Ascending aorta (tissue), 2 donors: ENCODE results near the gene NTRK1. TPM values are rescaled to one million over a fixed set of nuclear protein-coding genes. Genes with fewer than 3 reads are reported as not detected.

Source experiments
- DNase-seq, 2 donors: peaks; one replicate each; pipeline ENCODE4 v3.0.0-alpha.2; 2019; ENCODE audit warnings: low spot score in 2 of 2
- H3K27ac ChIP-seq, 2 donors: fragments of 200-600 bp; sonication (generic); one replicate each; pipeline ENCODE4 v1.5.1; 2016 to 2017; ENCODE audit warnings: mild to moderate bottlenecking in 1 of 2
- H3K27me3 ChIP-seq: fragments of 200-600 bp; sonication (generic); one replicate; pipeline ENCODE4 v1.5.1; 2017
- H3K36me3 ChIP-seq, 2 donors: fragments of 200-600 bp; sonication (generic); one replicate each; pipeline ENCODE4 v1.5.1; 2016
- H3K4me1 ChIP-seq, 2 donors: fragments of 200-600 bp; sonication (generic); one replicate each; pipeline ENCODE4 v1.5.1; 2016 to 2017; ENCODE audit warnings: mild to moderate bottlenecking in 1 of 2
- H3K4me3 ChIP-seq, 2 donors: fragments of 200-600 bp; sonication (generic); one replicate each; pipeline ENCODE4 v1.5.1; 2016 to 2017; ENCODE audit warnings: mild to moderate bottlenecking in 1 of 2
- H3K9me3 ChIP-seq, 2 donors: fragments of 200-600 bp; sonication (generic); one replicate each; pipeline ENCODE4 v1.5.1; 2016
- intact Hi-C: fragments of 100-400 bp; cut with DNase I; formaldehyde crosslinking; loops from one replicate; pipeline ENCODE4 v1.15.1; 2023
- total RNA-seq: library from RNA; depleted of rRNA; stranded (reverse); fragments of >200 nt; gene quantifications from one replicate; pipeline ENCODE4 v1.1.0, GENCODE V29; 2016
- TF ChIP-seq, protein P1 (sequence below), 3 experiments: fragments of 200-600 bp in 2 of 3; fragments of 450-650 bp in 1 of 3; sonication (generic) in 2 of 3; IDR thresholded peaks; one replicate each; pipeline ENCODE4 v1.5.1; 2016 to 2019; ENCODE audit warnings: antibody characterized with exemption in 3 of 3, mild to moderate bottlenecking in 1 of 3, moderate library complexity in 1 of 3

Gene NTRK1
- total RNA-seq, 1 donor from 2014 or later, result not detected

DNA sequence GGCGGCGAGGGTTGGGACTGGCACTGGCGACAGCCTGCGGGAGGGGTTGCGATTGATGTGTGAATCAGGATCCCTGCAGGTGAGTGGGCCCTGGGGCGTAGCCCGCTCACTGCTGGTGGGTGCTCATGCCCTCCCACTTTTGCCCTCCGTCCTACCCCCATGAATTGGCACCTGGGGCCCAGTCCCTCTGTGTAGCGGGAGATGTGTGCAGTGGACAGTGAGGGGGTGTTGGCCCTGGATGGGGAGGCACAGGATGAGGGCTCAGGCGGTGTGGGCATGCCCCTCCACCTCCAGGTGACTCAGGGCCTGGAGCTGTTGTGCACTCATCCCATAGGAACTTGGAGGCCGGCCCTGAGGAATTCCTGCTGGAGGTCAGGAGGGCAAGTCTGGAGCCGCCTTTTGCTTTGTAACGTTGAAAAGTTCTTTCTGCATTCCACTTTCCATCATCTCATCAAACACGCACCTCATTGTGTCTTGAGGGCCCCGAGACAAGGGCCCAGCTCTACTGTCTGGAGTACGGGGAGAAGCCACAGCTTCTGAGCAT, 35.9 kb downstream of the NTRK1 start:
- Histone ChIP-seq H3K4me1 (peaks cover 6 to 27% of the 10 kb centered on the region in 2 donors), H3K36me3 (no peaks in the 10 kb centered on the region), H3K4me3 (peak overlapping the region in 1 of 2 donors; percentile 70), H3K9me3 (no peaks in the 10 kb centered on the region), H3K27me3 (no peaks in the 10 kb centered on the region), H3K27ac (peak overlapping the region; percentile 62 to 94)
- intact Hi-C loops, result loop anchor here (10.0 kb wide), 1 partner anchor 202 kb away; no protein-coding TSS in a partner anchor
- TF ChIP-seq, protein P1, sequence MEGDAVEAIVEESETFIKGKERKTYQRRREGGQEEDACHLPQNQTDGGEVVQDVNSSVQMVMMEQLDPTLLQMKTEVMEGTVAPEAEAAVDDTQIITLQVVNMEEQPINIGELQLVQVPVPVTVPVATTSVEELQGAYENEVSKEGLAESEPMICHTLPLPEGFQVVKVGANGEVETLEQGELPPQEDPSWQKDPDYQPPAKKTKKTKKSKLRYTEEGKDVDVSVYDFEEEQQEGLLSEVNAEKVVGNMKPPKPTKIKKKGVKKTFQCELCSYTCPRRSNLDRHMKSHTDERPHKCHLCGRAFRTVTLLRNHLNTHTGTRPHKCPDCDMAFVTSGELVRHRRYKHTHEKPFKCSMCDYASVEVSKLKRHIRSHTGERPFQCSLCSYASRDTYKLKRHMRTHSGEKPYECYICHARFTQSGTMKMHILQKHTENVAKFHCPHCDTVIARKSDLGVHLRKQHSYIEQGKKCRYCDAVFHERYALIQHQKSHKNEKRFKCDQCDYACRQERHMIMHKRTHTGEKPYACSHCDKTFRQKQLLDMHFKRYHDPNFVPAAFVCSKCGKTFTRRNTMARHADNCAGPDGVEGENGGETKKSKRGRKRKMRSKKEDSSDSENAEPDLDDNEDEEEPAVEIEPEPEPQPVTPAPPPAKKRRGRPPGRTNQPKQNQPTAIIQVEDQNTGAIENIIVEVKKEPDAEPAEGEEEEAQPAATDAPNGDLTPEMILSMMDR (IDR thresholded peaks at IDR 0.05), result no peak
- peak in 1 of 2 donors; percentile 75 for DNase-seq

DNA sequence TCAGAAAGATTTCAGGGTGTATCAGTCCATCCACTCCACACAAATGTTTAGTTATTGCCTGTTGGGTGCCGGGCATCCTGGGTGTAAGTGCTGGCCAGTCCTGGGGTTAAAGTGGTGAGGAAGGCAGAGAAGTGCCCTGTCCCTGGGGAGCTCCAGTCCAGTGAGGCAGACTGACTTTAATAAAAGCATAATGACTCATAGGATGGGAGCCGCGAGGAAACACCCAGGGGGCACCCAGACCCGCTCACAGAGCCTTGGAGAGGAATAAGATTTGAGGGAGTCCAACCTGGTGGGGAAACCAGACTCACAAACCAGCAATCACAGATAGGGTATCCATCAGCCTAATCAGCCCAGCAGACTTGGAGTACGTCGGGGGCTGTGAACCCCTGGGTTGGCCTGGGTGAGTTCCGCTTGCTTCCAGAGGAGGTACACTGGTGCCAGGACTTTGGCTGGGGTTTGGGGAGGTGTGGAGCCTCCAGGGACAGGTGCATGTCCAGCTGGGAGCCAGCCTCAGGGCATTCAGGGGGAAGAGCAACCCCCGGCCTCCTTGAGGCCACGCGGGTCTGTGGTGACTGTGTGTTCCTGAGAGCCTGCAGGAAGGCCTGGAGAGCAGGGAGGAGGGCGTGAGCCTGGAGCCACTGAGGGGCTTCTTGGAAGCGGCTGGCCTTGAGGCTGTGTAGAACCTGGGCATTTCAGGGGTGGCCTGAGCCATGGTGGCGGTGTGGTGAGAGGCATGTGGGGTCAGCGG, 36.6 kb downstream of the NTRK1 start:
- Histone ChIP-seq H3K9me3 (no peaks in the 10 kb centered on the region), H3K27ac (peak overlapping the region; percentile 62 to 94), H3K4me3 (peak overlapping the region in 1 of 2 donors; percentile 11), H3K36me3 (no peaks in the 10 kb centered on the region), H3K4me1 (peaks cover 6 to 27% of the 10 kb centered on the region in 2 donors), H3K27me3 (no peaks in the 10 kb centered on the region)
- no peak for DNase-seq
- TF ChIP-seq, protein P1 (IDR thresholded peaks at IDR 0.05), result no peak
- intact Hi-C loops, result loop anchor here (10.0 kb wide), 1 partner anchor 202 kb away; no protein-coding TSS in a partner anchor

DNA sequence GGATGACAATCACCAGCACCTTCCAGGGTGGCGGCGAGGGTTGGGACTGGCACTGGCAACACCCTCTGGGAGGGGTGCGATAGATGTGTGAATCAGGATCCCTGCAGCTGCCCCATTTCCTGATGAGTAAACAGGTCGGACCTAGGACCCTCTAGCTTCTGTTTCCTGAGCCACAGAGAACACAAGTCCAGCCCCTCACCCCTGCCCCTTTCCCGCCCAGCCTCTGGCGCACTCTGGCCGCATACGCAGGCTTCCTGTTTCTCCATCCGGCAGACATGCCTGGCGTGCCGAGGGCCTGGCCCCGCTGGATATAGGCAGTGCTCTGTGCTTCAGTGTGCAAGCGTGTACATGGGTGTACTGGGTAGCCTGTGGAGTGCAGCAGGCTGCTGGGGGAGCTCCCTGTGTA, 37.5 kb downstream of the NTRK1 start:
- TF ChIP-seq, protein P1 (IDR thresholded peaks at IDR 0.05), result no peak
- intact Hi-C loops, result loop anchor here (10.0 kb wide), 1 partner anchor 203 kb away; no protein-coding TSS in a partner anchor
- H3K4me1 ChIP-seq, result peaks cover under 1 to 23% of the 10 kb centered on the region in 2 donors
- no peaks in the 10 kb centered on the region for H3K27me3 ChIP-seq
- no peak for DNase-seq
- no peaks in the 10 kb centered on the region for H3K36me3 ChIP-seq
- peak overlapping the region in 1 of 2 donors; percentile 18 for H3K4me3 ChIP-seq
- H3K9me3 ChIP-seq, result no peaks in the 10 kb centered on the region
- H3K27ac ChIP-seq, result peak overlapping the region; percentile 62 to 94

DNA sequence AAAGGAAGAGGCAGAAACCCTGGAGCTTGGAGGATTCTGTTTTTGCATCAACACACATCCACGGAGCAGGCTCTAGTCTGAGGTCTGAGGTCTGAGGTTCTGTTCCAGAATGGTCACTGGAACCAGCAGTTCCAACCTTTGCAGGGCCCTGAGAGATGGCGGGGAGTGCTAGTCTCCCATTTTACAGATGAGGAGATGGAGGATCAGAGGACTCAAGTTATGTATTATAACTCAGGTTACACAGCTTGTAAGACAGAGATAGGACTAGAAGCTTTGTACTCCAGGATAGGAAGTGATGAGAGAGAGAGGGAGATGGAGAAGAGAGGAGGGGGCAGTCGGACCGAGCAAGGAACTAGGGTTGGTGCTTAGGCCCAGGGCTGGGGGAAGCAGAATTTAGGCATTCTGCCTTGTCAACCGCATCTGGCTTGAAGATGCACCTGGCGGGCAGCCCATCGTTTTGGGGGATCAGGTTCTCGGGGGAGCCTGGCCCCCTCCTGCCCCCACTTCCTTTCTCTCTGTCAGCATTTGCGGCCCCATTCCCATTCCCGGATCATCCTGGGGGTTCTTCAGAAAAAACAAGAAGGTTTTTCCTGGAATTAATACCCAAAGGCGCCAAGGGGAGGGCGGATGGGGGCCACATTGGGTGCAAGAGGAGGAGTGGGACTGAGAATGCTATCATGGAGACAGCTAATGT, 38.5 kb downstream of the NTRK1 start:
- Histone ChIP-seq H3K36me3 (no peaks in the 10 kb centered on the region), H3K4me1 (peaks cover 0 to 21% of the 10 kb centered on the region in 2 donors), H3K27ac (peak overlapping the region in 1 of 2 donors; percentile 13), H3K4me3 (no peak overlapping the region), H3K9me3 (no peaks in the 10 kb centered on the region), H3K27me3 (no peaks in the 10 kb centered on the region)
- intact Hi-C loops, result loop anchor here (10.0 kb wide), 1 partner anchor 204 kb away; no protein-coding TSS in a partner anchor
- TF ChIP-seq, protein P1 (IDR thresholded peaks at IDR 0.05), result no peak
- no peak for DNase-seq

DNA sequence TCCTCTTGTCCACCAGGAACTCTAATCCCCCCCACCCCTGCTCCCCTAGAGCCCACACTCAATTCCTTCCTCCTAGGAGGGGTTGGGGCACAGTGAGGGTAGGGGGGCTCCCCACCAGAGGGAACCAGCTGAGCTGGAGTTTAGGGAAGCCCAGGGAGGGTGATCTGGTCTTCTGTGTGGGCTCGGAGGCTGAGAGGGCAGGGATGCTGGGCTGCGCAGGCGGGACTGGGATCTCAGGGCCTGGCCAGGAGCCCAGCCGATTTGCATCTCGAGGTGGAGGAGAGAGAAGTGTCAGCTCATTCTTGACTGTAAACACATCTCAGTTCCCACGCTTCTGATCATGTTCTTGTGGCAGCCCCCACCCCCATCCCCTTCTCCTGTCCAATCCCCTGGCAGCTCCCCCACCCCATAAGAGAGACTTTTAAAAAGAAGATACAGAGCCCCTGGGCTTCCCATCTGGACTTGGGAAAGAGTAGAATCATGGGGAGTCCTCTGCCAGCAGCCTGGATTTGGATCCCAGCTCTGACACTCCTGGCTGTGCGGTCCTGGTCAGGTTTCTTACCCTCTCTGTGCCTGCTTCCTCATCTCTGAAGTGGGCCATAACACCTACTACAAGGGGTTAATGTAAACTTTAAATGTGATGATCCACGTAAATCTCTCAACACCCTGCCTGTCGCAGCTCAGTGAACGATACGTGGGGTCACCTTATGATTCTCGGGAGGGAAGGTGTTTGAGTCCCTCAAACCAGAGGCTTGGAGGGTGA, 39.5 kb downstream of the NTRK1 start:
- Histone ChIP-seq H3K27me3 (no peaks in the 10 kb centered on the region), H3K4me3 (no peak overlapping the region), H3K36me3 (peaks cover 0 to 1% of the 10 kb centered on the region in 2 donors), H3K4me1 (peaks cover 0 to 17% of the 10 kb centered on the region in 2 donors), H3K27ac (no peak overlapping the region), H3K9me3 (no peaks in the 10 kb centered on the region)
- intact Hi-C loops, result loop anchor here (10.0 kb wide), 1 partner anchor 205 kb away; no protein-coding TSS in a partner anchor
- DNase-seq, result no peak
- TF ChIP-seq, protein P1 (IDR thresholded peaks at IDR 0.05), result no peak
